Trophoblast cell (in vitro differentiated cells and primary cell): ENCODE results near the gene RPL22.

ENCODE experiments used
- DNase-seq, 2 donors: peaks; one replicate each; pipeline ENCODE4 v3.0.0-alpha.2; 2016
- H2AFZ ChIP-seq: 2 replicates; pipeline ENCODE4 v1.6.1; 2013; ENCODE audit warnings: low read length, moderate library complexity, mild to moderate bottlenecking; ENCODE audit not compliant: insufficient read depth, poor library complexity
- H2AK5ac ChIP-seq: 2 replicates; pipeline ENCODE4 v1.6.1; 2013; ENCODE audit warnings: mild to moderate bottlenecking, low read length
- H2BK120ac ChIP-seq: 2 replicates; pipeline ENCODE4 v1.6.1; 2013; ENCODE audit warnings: low read length, mild to moderate bottlenecking, moderate library complexity; ENCODE audit not compliant: insufficient read depth, poor library complexity
- H2BK12ac ChIP-seq: 2 replicates; pipeline ENCODE4 v1.6.1; 2013; ENCODE audit warnings: mild to moderate bottlenecking, low read length, moderate library complexity
- H2BK5ac ChIP-seq: 2 replicates; pipeline ENCODE4 v1.6.1; 2013; ENCODE audit warnings: low read length, low read depth, moderate library complexity, mild to moderate bottlenecking; ENCODE audit not compliant: poor library complexity
- H3K14ac ChIP-seq: 2 replicates; pipeline ENCODE4 v1.6.1; 2013; ENCODE audit warnings: mild to moderate bottlenecking, low read length
- H3K18ac ChIP-seq: 2 replicates; pipeline ENCODE4 v1.6.1; 2013; ENCODE audit warnings: mild to moderate bottlenecking, low read length
- H3K23ac ChIP-seq: 2 replicates; pipeline ENCODE4 v1.6.1; 2013; ENCODE audit warnings: low read length
- H3K27ac ChIP-seq: 2 replicates; pipeline ENCODE4 v1.5.1; 2013; ENCODE audit warnings: low read depth, mild to moderate bottlenecking, inconsistent platforms, low read length, moderate library complexity
- H3K27me3 ChIP-seq: 2 replicates; pipeline ENCODE4 v1.6.1; 2013; ENCODE audit warnings: inconsistent platforms, mild to moderate bottlenecking, low read length, moderate library complexity; ENCODE audit not compliant: insufficient read depth
- H3K36me3 ChIP-seq, 2 experiments: 1 replicate in 1 of 2; 2 replicates in 1 of 2; pipeline ENCODE4 v1.6.1; 2013; ENCODE audit warnings: low read length in 2 of 2, mild to moderate bottlenecking in 2 of 2, moderate library complexity in 1 of 2; ENCODE audit not compliant: insufficient read depth in 2 of 2, control insufficient read depth in 1 of 2
- H3K4ac ChIP-seq: 2 replicates; pipeline ENCODE4 v1.6.1; 2013; ENCODE audit warnings: low read depth, mild to moderate bottlenecking, low read length, moderate library complexity
- H3K4me1 ChIP-seq, 2 experiments: 1 replicate in 1 of 2; 2 replicates in 1 of 2; pipeline ENCODE4 v1.6.1; 2013; ENCODE audit warnings: low read length in 2 of 2, mild to moderate bottlenecking in 2 of 2, moderate library complexity in 1 of 2; ENCODE audit not compliant: insufficient read depth in 2 of 2, control insufficient read depth in 1 of 2
- H3K4me2 ChIP-seq: 2 replicates; pipeline ENCODE4 v1.6.1; 2013; ENCODE audit warnings: inconsistent platforms, mild to moderate bottlenecking, low read length, moderate library complexity
- H3K4me3 ChIP-seq: 2 replicates; pipeline ENCODE4 v1.5.1; 2013; ENCODE audit warnings: mild to moderate bottlenecking, low read depth, low read length, inconsistent platforms
- H3K79me1 ChIP-seq: one replicate; pipeline ENCODE4 v1.6.1; 2013; ENCODE audit warnings: low read length
- H3K79me2 ChIP-seq: 2 replicates; pipeline ENCODE4 v1.6.1; 2013; ENCODE audit warnings: low read length, mild to moderate bottlenecking; ENCODE audit not compliant: control insufficient read depth, insufficient read depth, poor library complexity
- H3K9ac ChIP-seq: 2 replicates; pipeline ENCODE4 v1.6.1; 2013; ENCODE audit warnings: mild to moderate bottlenecking, low read length
- H3K9me3 ChIP-seq: 2 replicates; pipeline ENCODE4 v1.6.1; 2013; ENCODE audit warnings: low read depth, mild to moderate bottlenecking, control low read depth, inconsistent platforms, low read length; ENCODE audit not compliant: insufficient read depth
- H4K12ac ChIP-seq: 2 replicates; pipeline ENCODE4 v1.6.1; 2013; ENCODE audit warnings: low read depth, mild to moderate bottlenecking, low read length, moderate library complexity
- H4K8ac ChIP-seq: 2 replicates; pipeline ENCODE4 v1.6.1; 2013; ENCODE audit warnings: low read depth, mild to moderate bottlenecking, low read length, moderate library complexity
- H4K91ac ChIP-seq: one replicate; pipeline ENCODE4 v1.6.1; 2013; ENCODE audit warnings: low read depth, mild to moderate bottlenecking, low read length, moderate library complexity
- WGBS: extraction: QIAGEN DNeasy Blood & Tissue Kit; methylation state at CpG from one replicate; pipeline ENCODE4 v1.1.7; 2013; ENCODE audit warnings: missing lambda C conversion rate; ENCODE audit not compliant: insufficient read length, insufficient coverage; ENCODE audit errors: extremely low coverage; 5-methylcytosine and 5-hydroxymethylcytosine counted together

RPL22 gene

DNA sequence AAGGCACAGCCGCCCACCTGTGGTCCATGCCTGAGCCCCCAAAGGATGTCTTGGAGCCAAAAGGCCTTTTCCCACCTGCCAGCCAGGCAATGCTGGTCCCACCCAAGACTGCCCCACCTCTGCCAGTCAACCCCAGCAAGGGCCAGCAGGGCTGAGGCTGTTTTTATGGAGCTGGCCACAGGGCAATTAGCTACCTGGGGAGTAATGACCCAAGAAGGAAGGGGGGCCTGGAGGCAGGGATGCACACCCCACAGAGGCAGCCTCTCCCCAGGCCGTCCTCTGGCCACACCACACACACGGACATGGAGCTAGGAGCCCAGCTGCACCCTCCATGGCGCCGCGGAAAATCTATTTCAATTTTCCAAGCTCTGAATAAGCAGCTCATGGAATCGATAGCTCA, 46.5 kb downstream of the RPL22 start:
- Histone ChIP-seq H3K4me2 (no peak overlapping the region), H2BK12ac (no peak overlapping the region), H2AFZ (no peak overlapping the region), H3K23ac (no peak overlapping the region), H3K4me3 (no peak overlapping the region), H3K9ac (no peak overlapping the region), H3K27me3 (peaks cover 2% of the 10 kb centered on the region), H3K4me1 (peaks cover 3 to 9% of the 10 kb centered on the region in 2 experiments), H3K27ac (no peak overlapping the region), H3K79me1 (no peaks in the 10 kb centered on the region), H3K79me2 (no peaks in the 10 kb centered on the region), H4K12ac (no peak overlapping the region), H2AK5ac (no peak overlapping the region), H3K36me3 (no peaks in the 10 kb centered on the region), H3K9me3 (no peaks in the 10 kb centered on the region), H2BK5ac (no peak overlapping the region), H3K4ac (no peak overlapping the region), H3K14ac (no peak overlapping the region), H2BK120ac (no peak overlapping the region), H4K91ac (no peak overlapping the region), H4K8ac (no peak overlapping the region), H3K18ac (no peak overlapping the region)
- no peak for DNase-seq
- WGBS = no CpG with 5 or more reads among the region's 7 CpGs

DNA sequence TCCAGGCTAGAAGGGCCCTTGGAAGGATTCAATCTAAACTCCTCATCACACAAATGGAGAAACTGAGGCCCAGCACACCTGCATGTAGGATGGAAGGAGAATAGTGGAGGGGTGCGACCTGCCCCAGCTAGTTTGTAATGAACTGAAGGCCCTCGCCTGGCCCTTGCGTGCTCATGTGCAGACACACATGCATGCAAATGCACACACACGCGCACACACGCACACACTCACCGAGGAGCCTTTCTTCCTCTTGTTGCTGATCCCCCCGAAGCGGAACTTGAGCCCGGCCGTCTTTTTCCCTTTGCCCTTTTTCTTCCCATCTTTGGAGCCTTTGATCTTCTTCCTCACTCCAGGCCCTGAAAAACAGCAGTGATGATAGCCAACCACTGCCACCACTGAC, 47.2 kb downstream of the RPL22 start:
- Histone ChIP-seq H3K27me3 (peaks cover 2% of the 10 kb centered on the region), H3K9me3 (peaks cover 2% of the 10 kb centered on the region), H3K4ac (no peak overlapping the region), H3K14ac (no peak overlapping the region), H4K8ac (no peak overlapping the region), H3K27ac (no peak overlapping the region), H4K12ac (no peak overlapping the region), H4K91ac (no peak overlapping the region), H3K4me2 (no peak overlapping the region), H2BK5ac (no peak overlapping the region), H3K36me3 (no peaks in the 10 kb centered on the region), H2AFZ (no peak overlapping the region), H3K79me2 (no peaks in the 10 kb centered on the region), H3K4me3 (no peak overlapping the region), H3K23ac (no peak overlapping the region), H2BK12ac (no peak overlapping the region), H2AK5ac (no peak overlapping the region), H3K18ac (no peak overlapping the region), H3K9ac (no peak overlapping the region), H3K4me1 (peaks cover 0 to 5% of the 10 kb centered on the region in 2 experiments), H2BK120ac (no peak overlapping the region), H3K79me1 (no peaks in the 10 kb centered on the region)
- no peak for DNase-seq
- WGBS = no CpG with 5 or more reads among the region's 11 CpGs

DNA sequence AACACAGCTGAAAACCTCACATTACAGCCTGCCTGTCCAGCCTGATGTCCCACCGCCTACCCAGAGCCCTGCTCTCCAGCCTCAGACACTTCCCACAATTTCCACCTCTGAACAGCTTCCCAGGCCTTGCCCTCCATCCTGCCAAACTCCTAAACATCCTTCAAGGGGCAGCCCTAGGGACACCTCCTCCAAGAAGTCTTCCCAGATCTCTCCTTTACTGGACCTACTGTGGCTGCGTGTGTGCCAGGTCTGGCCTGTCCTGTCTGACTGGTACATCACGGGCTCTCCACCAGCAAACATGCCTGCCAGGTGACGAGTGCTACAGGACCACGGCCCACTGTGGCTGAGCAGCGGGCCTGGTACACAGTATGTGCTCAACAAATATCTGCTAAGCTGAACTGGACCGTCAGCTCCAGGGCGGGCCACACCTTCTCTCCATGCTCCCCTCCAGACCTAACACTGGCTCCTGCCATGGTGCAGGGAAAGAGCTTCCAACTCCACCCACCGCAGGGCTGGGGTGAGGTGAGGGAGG, 48.0 kb downstream of the RPL22 start:
- no peak overlapping the region for H3K4me3 ChIP-seq
- H4K12ac ChIP-seq = no peak overlapping the region
- no peak overlapping the region for H3K27ac ChIP-seq
- no peak overlapping the region for H3K4me2 ChIP-seq
- peaks cover 0 to 5% of the 10 kb centered on the region in 2 experiments for H3K4me1 ChIP-seq
- H2AK5ac ChIP-seq = no peak overlapping the region
- no peak overlapping the region for H3K14ac ChIP-seq
- H3K18ac ChIP-seq = no peak overlapping the region
- WGBS = no CpG with 5 or more reads among the region's 9 CpGs
- no peak overlapping the region for H3K4ac ChIP-seq
- no peaks in the 10 kb centered on the region for H3K36me3 ChIP-seq
- H3K9ac ChIP-seq = no peak overlapping the region
- H2BK5ac ChIP-seq = no peak overlapping the region
- peaks cover 2% of the 10 kb centered on the region for H3K27me3 ChIP-seq
- peaks cover 2% of the 10 kb centered on the region for H3K9me3 ChIP-seq
- no peak overlapping the region for H2BK120ac ChIP-seq
- DNase-seq = no peak
- H3K79me1 ChIP-seq = no peaks in the 10 kb centered on the region
- no peak overlapping the region for H2BK12ac ChIP-seq
- H4K91ac ChIP-seq = no peak overlapping the region
- no peak overlapping the region for H4K8ac ChIP-seq
- H2AFZ ChIP-seq = no peak overlapping the region
- no peaks in the 10 kb centered on the region for H3K79me2 ChIP-seq
- H3K23ac ChIP-seq = no peak overlapping the region

DNA sequence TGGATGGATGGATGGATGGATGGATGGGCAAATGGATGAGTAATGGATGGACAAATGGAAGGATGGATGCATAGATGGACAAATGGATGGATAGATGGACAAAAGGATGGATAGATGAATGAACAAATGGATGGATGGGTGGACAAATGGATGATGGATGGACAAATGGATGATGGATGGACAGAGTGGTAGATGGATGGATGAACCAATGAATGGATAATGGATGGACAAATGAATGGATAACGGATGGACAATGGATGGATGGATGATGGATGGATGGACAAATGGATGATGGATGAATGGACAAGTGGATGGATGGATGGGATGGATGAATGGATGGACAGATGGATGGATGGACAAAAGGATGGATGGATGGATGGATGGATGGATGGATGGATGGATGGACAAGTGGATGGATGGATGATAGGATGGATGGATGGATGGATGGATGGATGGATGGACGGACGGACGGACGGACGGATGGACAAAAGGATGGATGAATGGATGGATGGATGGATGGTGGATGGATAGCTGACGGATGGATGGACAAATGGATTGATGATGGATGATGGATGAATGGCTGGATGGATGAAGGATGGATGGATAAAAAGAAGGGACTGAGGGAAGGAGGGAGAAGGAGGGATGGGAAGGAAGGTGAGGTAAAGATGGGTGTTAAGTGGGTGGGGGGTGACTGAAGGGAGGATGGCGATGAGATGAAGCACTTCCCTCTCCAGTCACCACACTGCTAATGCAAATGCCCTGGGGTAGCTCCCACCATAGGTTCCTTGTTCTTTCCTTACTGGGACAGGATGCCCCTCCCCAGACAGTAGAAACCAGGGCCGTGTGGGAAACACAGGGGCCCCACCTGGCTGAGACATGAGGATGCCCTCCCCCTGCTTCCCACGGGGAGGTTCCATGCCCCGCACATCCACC, 49.1 kb downstream of the RPL22 start:
- Histone ChIP-seq H3K27ac (no peak overlapping the region), H2AFZ (no peak overlapping the region), H3K79me2 (no peaks in the 10 kb centered on the region), H2BK12ac (no peak overlapping the region), H3K4me3 (no peak overlapping the region), H3K4ac (no peak overlapping the region), H4K12ac (no peak overlapping the region), H4K8ac (no peak overlapping the region), H2BK5ac (no peak overlapping the region), H3K14ac (no peak overlapping the region), H4K91ac (no peak overlapping the region), H2AK5ac (no peak overlapping the region), H3K36me3 (no peaks in the 10 kb centered on the region), H3K79me1 (no peaks in the 10 kb centered on the region), H3K27me3 (peaks cover 2% of the 10 kb centered on the region), H3K18ac (no peak overlapping the region), H3K9ac (no peak overlapping the region), H3K4me2 (no peak overlapping the region), H2BK120ac (no peak overlapping the region), H3K4me1 (peaks cover 0 to 5% of the 10 kb centered on the region in 2 experiments), H3K9me3 (peaks cover 2% of the 10 kb centered on the region), H3K23ac (no peak overlapping the region)
- DNase-seq = no peak
- WGBS = 100% methylated on average over 6 of the region's 11 CpGs
